Epidermal melanocyte (primary cell): ENCODE measurements around the gene LRRTM2.
"Not testable (repeated sequence)": the region's sequence is repeated elsewhere in the genome, so short reads cannot be mapped to it uniquely, and the experiment has no call there.

Source experiments
- DNase-seq: peaks from one replicate; pipeline ENCODE4 v3.0.0; 2011; ENCODE audit warnings: low spot score; ENCODE audit not compliant: insufficient read length

Gene LRRTM2

GRCh38 chr5:138840103-138840502 lies 35.0 kb downstream of the LRRTM2 start:
- no peak for DNase-seq

DNA sequence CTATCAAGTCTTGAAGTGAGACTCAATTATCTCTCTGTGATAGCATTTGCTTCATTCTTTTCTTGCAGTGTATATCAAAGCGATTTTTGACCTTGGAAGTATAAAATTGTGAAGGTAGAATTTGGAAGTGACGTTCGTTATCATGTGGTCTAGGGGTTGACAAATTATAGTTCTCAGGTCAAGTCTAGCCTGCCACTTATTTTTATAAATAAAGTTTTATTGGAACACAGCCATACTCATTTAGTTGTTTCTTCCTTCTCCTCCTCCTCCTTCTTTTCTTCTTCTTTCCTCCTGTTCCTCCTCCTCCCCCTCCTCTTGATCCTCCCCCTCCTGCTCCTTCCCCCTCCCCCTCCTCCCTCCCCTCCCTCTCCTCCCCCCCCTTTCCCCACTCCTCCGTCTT lies 38.0 kb downstream of the LRRTM2 start:
- no peak for DNase-seq

DNA sequence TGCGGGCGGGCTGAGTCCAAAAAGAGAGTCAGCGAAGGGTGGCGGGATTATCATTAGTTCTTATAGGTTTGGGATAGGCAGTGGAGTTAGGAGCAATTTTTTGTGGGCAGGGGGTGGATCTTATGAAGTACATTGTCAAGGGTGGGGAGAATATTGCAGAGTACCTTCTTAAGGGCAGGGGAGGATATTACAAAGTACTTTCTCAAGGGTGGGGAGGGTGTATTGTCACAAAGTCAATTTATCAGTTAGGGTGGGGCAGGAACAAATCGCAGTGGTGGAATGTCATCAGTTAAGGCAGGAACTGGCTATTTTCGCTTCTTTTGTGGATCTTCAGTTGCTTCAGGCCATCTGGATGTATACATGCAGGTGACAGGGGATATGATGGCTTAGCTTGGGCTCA lies 40.3 kb downstream of the LRRTM2 start:
- DNase-seq, result not testable (repeated sequence)

DNA sequence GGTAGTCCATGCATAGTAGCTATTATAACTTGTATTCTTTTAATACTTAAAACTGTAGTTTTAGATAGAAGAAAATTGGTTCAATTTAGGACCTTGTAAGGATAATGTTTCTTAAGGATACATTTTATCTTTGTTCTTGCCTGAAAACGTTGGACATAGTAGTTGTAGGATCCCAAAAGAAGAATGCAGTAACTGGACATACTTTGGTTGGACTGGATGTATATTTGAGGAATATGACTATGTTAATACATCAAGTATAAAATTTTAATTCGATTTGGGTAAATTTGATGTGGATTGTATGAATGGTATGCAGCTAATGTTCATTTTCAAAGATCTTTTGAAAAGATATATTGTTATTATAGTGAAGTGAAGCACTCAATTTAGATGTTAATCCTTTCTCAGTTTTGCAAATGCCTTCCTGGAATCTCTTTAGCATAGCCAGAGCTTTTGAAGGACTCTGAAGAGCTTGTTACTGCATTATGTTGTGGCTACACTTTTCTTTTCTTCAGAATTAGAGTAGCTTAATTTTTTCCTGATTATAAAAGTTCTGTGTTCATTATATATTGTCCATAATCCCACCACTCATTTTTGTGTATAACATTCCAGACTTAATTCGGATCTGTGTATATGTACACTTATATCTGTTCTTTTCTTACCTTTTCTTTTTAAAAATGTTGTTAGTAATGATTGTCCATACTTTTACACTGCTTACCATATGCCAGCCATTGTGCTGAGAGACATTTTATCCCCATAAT lies 41.2 kb downstream of the LRRTM2 start:
- DNase-seq, result no peak

- DNase-seq, result no peak
These were observed 42.1 kb downstream of the LRRTM2 start for GRCh38 chr5:138833080-138833479.

DNA sequence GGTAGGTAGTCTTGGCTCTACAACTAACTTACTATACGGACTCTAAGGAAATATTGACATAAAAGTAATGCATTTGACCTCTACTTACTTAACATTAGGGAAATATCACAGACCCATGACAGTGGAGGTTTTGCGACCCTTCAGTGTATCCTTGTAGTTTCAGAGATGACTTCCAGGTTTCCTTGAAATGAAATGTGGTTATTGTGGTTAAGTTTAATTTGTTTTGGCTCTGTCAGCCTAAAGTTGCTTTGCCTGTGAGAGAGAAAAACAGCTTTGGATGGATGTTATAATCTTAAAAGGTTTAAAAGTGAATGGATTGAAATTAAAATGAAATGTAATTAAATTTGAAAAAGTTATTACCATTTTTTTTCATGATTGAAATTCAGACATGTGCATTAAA lies 42.9 kb downstream of the LRRTM2 start:
- no peak for DNase-seq

DNA sequence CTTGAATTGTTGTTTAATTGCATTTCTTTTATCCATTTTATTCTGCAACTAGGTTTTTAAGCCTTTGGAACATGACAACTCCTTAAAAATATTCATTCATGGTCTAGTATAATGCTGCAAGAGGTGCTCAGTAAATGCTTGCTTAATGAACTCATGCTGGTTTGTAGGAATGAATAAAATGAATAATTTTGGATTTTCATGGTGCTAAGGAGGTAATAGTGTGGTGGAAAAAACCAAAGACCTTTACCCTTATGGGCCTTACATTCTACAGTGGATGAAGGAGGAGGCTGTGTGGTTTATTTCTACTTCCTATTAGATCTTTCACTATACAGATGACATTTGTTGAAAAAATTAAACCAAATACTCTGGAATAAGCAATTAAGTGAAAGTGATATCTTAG lies 43.4 kb downstream of the LRRTM2 start:
- DNase-seq, result no peak

DNA sequence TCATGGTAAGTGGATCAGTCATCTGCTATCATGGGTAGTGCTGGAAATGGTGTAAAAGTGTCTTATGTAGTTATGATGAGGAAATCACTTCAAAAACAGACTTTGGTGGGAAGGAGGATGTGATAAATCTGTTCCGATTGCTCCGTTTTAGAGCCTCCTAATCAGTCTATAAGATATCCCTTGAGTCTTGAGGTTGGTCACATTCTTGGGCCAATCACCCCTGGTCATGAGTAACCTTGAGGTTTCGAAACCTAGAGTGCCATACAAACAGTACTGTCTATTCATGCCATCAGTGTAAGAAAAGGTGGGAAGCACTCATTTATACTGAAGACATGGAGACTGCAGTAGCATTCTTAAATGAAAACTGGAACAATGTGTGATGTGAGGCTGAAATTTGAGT lies 45.8 kb downstream of the LRRTM2 start:
- no peak for DNase-seq

DNA sequence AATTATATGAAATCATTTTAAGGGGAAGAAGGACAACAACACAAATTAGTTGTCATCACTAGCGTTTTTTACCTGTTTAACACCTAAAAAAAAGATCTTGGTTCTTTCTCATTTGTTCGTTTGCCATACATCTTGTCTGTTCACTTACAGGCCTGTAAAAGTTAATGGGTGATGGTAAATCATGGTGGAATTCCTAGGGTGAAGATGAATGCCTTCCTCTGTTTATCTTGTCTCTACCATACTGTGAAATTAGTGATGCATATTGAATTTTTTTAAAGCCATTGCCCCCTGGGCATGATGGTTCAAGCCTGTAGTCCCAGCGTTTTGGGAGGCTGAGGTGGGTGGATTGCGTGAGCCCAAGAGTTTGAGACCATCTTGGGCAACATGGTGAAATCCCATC lies 46.6 kb downstream of the LRRTM2 start:
- DNase-seq, result no peak

GRCh38 chr5:138824924-138825863 lies 49.9 kb downstream of the LRRTM2 start:
- no peak for DNase-seq

DNA sequence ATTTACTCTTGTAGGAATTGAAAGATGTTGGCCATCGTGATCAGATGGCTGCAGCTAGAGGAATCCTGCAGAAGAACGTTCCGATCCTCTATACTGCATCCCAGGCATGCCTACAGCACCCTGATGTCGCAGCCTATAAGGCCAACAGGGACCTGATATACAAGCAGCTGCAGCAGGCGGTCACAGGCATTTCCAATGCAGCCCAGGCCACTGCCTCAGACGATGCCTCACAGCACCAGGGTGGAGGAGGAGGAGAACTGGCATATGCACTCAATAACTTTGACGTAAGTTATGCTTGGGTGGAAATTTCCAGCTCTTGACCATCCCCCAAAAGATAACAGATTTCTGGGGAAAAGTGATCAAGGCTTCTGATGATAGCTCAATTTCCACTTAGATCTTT lies 50.6 kb downstream of the LRRTM2 start:
- no peak for DNase-seq

- DNase-seq, result no peak
These were observed 54.4 kb downstream of the LRRTM2 start for GRCh38 chr5:138820695-138821094.

DNA sequence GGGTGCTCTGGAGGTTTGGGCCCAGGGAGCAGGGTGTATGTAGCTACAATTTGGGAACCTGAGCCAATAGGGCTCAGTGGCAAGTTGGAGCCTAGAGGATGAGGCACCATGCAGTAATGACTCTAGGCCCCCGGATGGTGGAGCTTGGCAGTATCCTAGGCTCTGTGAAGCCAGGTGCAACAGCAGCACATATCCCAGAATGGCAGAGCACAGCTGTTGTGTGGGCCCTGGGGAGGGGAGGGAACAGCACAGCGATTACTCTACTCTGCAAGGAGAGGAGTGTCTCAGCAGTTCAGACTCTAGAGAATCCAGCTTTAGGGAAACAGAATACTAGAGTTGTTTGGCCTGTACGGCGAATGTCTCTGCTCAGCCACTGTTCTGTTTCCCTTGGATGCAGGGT lies 56.1 kb downstream of the LRRTM2 start:
- DNase-seq, result no peak
